GM13976 (cell line): Measurements from ENCODE around the gene RPS6KA2.

ENCODE experiments used
- DNase-seq: peaks from one replicate; pipeline ENCODE4 v3.0.0; 2012; ENCODE audit warnings: low spot score
- CTCF ChIP-seq: IDR thresholded peaks from 2 replicates; pipeline ENCODE4 v1.5.1; 2012; ENCODE audit warnings: borderline replicate concordance, mild to moderate bottlenecking; ENCODE audit not compliant: insufficient read depth; ENCODE audit errors: extremely low read depth, missing control alignments, control extremely low read depth
- in situ Hi-C: fragments of 300-500 bp; cut with MboI; formaldehyde crosslinking; loops from one replicate; pipeline ENCODE4 v1.12.0; 2022; ENCODE audit warnings: low sequenced_read_pairs, mixed read lengths, inconsistent platforms; ENCODE audit not compliant: unreplicated experiment

Gene RPS6KA2

GRCh38 chr6:166650047-166650446 is 23.0 kb upstream of the RPS6KA2 start:
- DNase-seq: no peak
- in situ Hi-C loops: no loop called here
- no peak for TF ChIP-seq CTCF

GRCh38 chr6:166648846-166649245 is 21.8 kb upstream of the RPS6KA2 start:
- in situ Hi-C loops: no loop called here
- no peak for DNase-seq
- TF ChIP-seq CTCF: no peak

GRCh38 chr6:166647896-166648295 is 20.8 kb upstream of the RPS6KA2 start:
- no peak for DNase-seq
- TF ChIP-seq CTCF: no peak
- in situ Hi-C loops: no loop called here

- no peak for TF ChIP-seq CTCF
- DNase-seq: no peak
- in situ Hi-C loops: no loop called here
These were observed 19.7 kb upstream of the RPS6KA2 start for GRCh38 chr6:166646716-166647115.

- in situ Hi-C loops: no loop called here
- no peak for DNase-seq
- TF ChIP-seq CTCF: no peak
These were observed 18.8 kb upstream of the RPS6KA2 start for GRCh38 chr6:166645896-166646295.

- in situ Hi-C loops: no loop called here
- TF ChIP-seq CTCF: no peak
- no peak for DNase-seq
These were observed 17.6 kb upstream of the RPS6KA2 start for GRCh38 chr6:166644681-166645080.
